Erythroblast (primary cell): ENCODE measurements around the gene SV2B.

Experiments
- GATA1 ChIP-seq: IDR thresholded peaks from 2 replicates; pipeline ENCODE4 v1.6.1; 2011; ENCODE audit warnings: low read depth, mild to moderate bottlenecking, control low read depth, low read length, moderate library complexity
- POLR2A ChIP-seq: IDR thresholded peaks from 2 replicates; pipeline ENCODE4 v1.6.1; 2011; ENCODE audit warnings: mild to moderate bottlenecking, low read length

DNA sequence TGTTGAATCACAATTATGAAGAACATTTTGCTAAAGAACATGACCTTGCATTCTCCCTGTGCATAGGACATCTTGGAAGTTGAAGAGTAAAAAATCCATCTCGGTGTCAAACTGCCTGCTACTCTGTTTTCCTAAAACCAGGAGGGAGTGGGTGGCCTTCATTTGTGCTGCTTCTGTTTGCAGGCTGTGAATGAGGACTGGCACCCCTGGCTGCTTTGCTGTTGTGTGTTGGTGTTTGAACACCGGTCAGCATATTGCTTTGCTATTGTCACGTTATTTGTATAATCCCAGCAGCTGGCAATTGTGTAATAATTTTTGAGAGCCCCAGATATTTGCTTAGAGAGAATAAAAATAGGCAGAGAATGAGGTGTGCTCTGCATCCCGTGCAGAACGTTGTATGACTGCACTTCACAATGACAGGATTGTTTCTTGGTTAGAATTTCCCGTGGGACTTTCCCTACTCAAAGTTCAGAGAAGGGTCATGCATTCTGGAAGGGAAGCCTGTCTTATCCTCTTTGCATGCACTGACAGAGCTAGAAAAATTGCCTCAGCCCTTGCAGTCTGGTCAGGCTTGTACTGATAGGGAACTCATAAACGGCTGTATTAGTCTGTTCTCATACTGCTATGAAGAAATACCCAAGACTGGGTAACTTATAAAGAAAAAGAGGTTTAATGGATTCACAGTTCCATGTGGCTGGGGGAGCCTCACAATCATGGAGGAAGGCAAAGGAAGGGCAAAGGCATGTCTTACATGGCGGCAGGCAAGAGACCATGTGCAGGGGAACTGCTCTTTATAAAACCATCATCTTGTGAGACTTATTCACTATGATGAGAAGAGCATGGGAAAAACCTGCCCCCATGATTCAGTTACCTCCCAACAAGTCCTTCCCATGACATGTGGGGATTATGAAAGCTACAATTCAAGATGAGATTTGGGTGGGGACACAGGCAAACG, 16.3 kb downstream of the SV2B start:
- TF ChIP-seq POLR2A (no peak), GATA1 (no peak)
